Urinary bladder (tissue), 4 donors: ENCODE data around the gene EFR3B. TPM values are rescaled to one million over a fixed set of nuclear protein-coding genes. Genes with fewer than 3 reads are reported as not detected.
"Not testable (repeated sequence)": the region's sequence is repeated elsewhere in the genome, so short reads cannot be mapped to it uniquely, and the experiment has no call there.

ENCODE experiments used
- DNase-seq: peaks from one replicate; pipeline ENCODE4 v3.0.0-alpha.2; 2015; ENCODE audit errors: extremely low spot score
- H3K27ac ChIP-seq: one replicate; pipeline ENCODE4 v1.5.1; 2013; ENCODE audit warnings: low read depth, mild to moderate bottlenecking, moderate library complexity
- H3K36me3 ChIP-seq: one replicate; pipeline ENCODE4 v1.6.1; 2013; ENCODE audit warnings: mild to moderate bottlenecking, moderate library complexity; ENCODE audit not compliant: insufficient read depth
- H3K4me1 ChIP-seq: one replicate; pipeline ENCODE4 v1.6.1; 2013; ENCODE audit warnings: mild to moderate bottlenecking, moderate library complexity; ENCODE audit not compliant: insufficient read depth
- H3K4me3 ChIP-seq: one replicate; pipeline ENCODE4 v1.5.1; 2013; ENCODE audit warnings: low read depth, low read length
- WGBS: extraction: QIAGEN DNeasy Blood & Tissue Kit; methylation state at CpG from one replicate; pipeline ENCODE4 v1.1.7; 2013; 5-methylcytosine and 5-hydroxymethylcytosine counted together
- polyA plus RNA-seq: library from polyadenylated mRNA; stranded (reverse); fragments of 200-250 nt; gene quantifications from one replicate; pipeline ENCODE4 v1.2.3, GENCODE V29; 2013
- total RNA-seq: library from RNA; depleted of rRNA; stranded (reverse); fragments of >200 nt; gene quantifications from one replicate; pipeline ENCODE4 v1.2.3, GENCODE V29; 2014
- donor health status: healthy with polysubstance abuse.
- donor health status: healthy.

Gene EFR3B
- total and polyA plus RNA-seq, 2 donors = 0.51 to 3.8 TPM

DNA sequence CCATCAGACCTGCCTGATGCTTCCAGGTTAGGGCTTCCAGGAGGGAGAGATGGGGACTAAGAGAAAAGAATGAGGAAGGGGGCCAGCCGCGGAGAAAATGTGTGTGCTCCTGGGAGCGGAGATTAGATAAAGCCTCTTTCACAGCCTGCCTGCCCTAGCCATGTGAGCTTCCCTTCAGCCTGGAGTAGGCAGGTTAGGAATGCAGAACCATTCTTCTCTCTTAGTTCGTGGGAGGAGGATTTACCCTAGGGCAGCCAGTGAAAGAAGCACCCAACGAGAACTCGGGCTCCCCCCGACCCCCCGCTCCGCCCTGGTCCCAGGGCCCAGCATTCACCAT, 90.4 kb downstream of the EFR3B start:
- Histone ChIP-seq H3K36me3 (no peaks in the 10 kb centered on the region), H3K27ac (no peak overlapping the region), H3K4me1 (no peaks in the 10 kb centered on the region), H3K4me3 (no peak overlapping the region)
- WGBS = 63% methylated on average over 9 of the region's 9 CpGs
- no peak for DNase-seq

DNA sequence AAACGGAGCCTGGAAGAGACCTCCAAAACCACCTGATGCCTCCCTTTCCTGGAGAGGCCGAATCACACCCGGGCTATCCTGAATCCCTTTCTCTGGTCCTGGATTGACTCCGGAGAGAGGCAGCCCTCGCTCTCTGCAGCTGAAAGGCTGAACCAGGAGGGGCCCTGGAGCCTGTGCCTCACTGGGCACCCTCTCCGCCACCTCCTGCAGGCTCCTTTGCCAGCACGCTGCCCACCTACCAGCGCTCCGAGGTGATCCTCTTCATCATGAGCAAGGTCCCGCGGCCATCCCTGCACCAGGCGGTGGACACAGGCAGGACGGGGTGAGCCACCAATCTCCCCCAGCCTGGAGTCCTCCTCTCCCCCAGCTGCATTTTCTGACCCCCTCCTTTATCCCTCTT, 90.8 kb downstream of the EFR3B start:
- no peak for DNase-seq
- Histone ChIP-seq H3K27ac (no peak overlapping the region), H3K4me3 (no peak overlapping the region), H3K36me3 (no peaks in the 10 kb centered on the region), H3K4me1 (no peaks in the 10 kb centered on the region)
- 96% methylated on average over 13 of the region's 13 CpGs for WGBS

GRCh38 chr2:25140535-25140934, 98.7 kb downstream of the EFR3B start:
- H3K4me1 ChIP-seq, H3K4me3 ChIP-seq, H3K27ac ChIP-seq, DNase-seq, H3K36me3 ChIP-seq: not testable (repeated sequence)
- 96% methylated on average over 4 of the region's 4 CpGs for WGBS

DNA sequence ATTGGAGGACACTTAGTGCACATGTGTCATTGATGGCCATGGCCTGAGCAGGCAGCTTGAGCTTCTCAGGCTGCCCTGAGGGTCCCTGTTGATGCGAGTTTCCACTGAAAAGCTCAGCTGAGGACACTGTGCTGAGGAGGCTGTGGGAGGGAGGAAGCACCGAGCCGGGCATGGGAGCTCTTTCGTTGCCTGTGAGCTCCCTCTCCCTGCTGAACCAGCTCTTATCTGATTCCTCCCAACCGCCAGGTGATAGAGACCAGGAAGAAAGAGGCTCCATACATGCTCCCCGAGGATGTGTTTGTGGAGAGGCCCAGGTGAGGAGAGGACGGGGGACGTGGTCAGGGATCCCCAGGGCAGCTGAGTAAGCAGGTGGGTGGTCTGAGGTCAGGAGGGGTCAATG, 99.2 kb downstream of the EFR3B start:
- no peak for DNase-seq
- H3K4me3 ChIP-seq = no peak overlapping the region
- 77% methylated on average over 8 of the region's 8 CpGs for WGBS
- no peak overlapping the region for H3K27ac ChIP-seq
- no peaks in the 10 kb centered on the region for H3K4me1 ChIP-seq
- H3K36me3 ChIP-seq = no peaks in the 10 kb centered on the region

- DNase-seq = no peak
- WGBS = 88% methylated on average over 6 of the region's 6 CpGs
- no peak overlapping the region for H3K27ac ChIP-seq
Observed at GRCh38 chr2:25145803-25146202, 103.9 kb downstream of the EFR3B start.

DNA sequence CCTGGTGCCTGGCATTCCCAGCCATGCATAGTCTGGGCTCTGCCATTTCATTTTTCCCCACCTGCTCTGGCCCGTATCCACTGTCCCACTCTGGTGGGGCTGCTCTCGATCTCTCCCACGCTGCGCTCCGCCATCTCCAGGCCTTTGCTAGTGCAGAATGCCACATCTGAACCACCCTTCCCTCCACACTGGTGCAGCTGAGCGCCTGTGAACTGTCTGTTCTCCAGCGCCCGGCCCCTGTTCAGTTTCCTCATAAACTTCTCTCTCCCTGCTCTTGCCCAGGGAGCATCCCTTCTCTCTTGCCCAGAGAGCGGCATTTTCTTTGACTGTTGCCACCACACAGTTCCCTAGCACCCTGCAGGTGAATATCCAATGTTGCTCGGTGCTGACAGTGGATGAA, 105.0 kb downstream of the EFR3B start:
- no peaks in the 10 kb centered on the region for H3K36me3 ChIP-seq
- H3K4me1 ChIP-seq = no peaks in the 10 kb centered on the region
- no peak for DNase-seq
- no peak overlapping the region for H3K4me3 ChIP-seq
- no peak overlapping the region for H3K27ac ChIP-seq
- 95% methylated on average over 10 of the region's 10 CpGs for WGBS

More at GRCh38 chr2:25145803-25146202, 103.9 kb downstream of the EFR3B start:
- Histone ChIP-seq H3K4me1 (no peaks in the 10 kb centered on the region), H3K36me3 (no peaks in the 10 kb centered on the region), H3K4me3 (no peak overlapping the region)

DNA sequence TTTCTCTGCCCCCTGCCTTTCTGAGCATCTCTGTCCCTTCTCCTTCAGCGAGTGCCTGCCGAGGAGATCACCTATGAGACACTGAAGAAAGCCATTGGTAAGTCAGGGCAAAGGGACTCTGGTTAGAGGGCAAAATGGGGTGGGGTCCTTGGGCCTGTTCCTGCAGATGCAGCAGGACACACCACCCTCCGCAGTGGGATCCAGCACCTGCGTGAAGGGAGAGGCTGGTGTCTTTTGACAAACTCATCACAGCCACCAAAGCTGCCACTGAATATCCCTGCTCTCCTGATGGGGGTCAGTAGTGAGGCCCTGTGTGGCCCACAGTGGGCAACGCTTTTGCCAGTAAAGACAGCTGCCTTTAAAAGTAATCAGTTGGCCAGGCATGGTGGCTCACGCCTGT, 107.8 kb downstream of the EFR3B start:
- WGBS = 94% methylated on average over 6 of the region's 6 CpGs
- DNase-seq = no peak
- Histone ChIP-seq H3K4me3 (no peak overlapping the region), H3K4me1 (no peaks in the 10 kb centered on the region), H3K36me3 (no peaks in the 10 kb centered on the region), H3K27ac (no peak overlapping the region)

- not testable (repeated sequence) for H3K36me3 ChIP-seq, H3K4me1 ChIP-seq, H3K27ac ChIP-seq, DNase-seq, H3K4me3 ChIP-seq
- 92% methylated on average over 5 of the region's 5 CpGs for WGBS
Observed at GRCh38 chr2:25150993-25151392, 109.1 kb downstream of the EFR3B start.

- DNase-seq = no peak
- Histone ChIP-seq H3K27ac (no peak overlapping the region), H3K4me3 (no peak overlapping the region), H3K4me1 (no peaks in the 10 kb centered on the region), H3K36me3 (no peaks in the 10 kb centered on the region)
- 74% methylated on average over 12 of the region's 12 CpGs for WGBS
Observed at GRCh38 chr2:25151718-25152117, 109.8 kb downstream of the EFR3B start.

DNA sequence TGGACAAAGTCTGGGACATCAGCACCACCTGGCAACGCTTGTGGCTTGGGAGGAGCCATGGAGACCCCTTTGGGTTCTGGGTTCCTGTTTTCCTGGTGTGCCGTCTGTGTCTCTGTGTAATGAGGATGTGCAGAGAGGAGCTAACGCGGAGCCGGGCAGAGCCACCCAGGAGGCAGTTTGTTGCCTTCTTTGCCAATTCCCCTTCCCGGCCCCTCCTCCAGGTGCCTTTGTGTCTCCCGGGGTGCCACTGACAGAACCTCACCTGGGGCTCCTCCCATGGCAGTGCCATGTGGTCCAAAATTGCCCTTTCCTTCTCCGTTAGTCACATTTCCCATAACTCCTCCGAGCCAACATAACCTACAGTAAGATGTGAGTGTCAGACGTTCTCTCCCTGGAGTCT, 113.5 kb downstream of the EFR3B start:
- Histone ChIP-seq H3K4me3 (no peak overlapping the region), H3K4me1 (no peaks in the 10 kb centered on the region), H3K27ac (no peak overlapping the region), H3K36me3 (no peaks in the 10 kb centered on the region)
- no peak for DNase-seq
- WGBS = 92% methylated on average over 10 of the region's 10 CpGs

DNA sequence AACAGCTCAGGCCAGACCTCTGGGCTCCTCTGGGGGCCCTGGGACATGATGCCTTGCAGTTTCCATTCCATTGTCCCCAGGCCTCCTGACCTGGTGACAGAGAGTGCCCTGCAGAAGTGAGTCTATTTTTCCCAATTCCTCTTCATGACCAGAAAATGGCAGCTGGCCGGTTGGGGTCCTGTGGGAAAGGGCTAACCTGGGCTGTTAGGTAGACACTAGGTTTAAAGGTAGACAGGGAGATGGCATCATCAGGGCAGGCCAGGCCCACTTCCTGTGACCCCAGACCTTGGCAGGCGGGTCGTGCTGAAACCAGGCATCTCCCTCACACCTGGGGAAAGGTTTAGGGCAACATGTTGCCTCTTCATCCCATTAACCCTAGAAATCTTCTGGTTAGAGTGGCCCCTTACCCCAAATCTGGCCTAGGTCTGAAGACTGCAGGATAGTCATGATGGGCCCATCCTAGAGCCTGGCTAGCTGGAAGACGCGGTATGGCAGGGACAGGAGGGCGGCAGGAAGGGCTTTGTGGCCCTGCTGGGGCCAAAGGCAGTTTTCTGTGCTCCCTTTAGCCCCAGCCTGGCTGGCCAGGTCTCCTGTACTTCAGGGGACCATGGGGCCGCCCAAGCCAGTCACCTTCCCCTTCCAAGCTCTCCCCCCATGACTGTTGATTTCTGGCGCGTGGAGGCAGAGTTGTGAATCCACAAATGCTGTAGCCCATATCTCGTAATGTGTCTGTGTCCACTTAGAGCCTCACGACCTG, 116.4 kb downstream of the EFR3B start:
- WGBS = 96% methylated on average over 11 of the region's 11 CpGs
- DNase-seq = no peak
- Histone ChIP-seq H3K4me3 (no peak overlapping the region), H3K27ac (no peak overlapping the region), H3K36me3 (no peaks in the 10 kb centered on the region), H3K4me1 (no peaks in the 10 kb centered on the region)

GRCh38 chr2:25159949-25160348, 118.1 kb downstream of the EFR3B start:
- 48% methylated on average over 8 of the region's 8 CpGs for WGBS
- Histone ChIP-seq H3K4me3 (no peak overlapping the region), H3K36me3 (no peaks in the 10 kb centered on the region), H3K27ac (no peak overlapping the region), H3K4me1 (no peaks in the 10 kb centered on the region)
- no peak for DNase-seq

GRCh38 chr2:25160376-25160775, 118.5 kb downstream of the EFR3B start:
- WGBS = 91% methylated on average over 10 of the region's 10 CpGs
- DNase-seq = no peak
- no peak overlapping the region for H3K4me3 ChIP-seq

DNA sequence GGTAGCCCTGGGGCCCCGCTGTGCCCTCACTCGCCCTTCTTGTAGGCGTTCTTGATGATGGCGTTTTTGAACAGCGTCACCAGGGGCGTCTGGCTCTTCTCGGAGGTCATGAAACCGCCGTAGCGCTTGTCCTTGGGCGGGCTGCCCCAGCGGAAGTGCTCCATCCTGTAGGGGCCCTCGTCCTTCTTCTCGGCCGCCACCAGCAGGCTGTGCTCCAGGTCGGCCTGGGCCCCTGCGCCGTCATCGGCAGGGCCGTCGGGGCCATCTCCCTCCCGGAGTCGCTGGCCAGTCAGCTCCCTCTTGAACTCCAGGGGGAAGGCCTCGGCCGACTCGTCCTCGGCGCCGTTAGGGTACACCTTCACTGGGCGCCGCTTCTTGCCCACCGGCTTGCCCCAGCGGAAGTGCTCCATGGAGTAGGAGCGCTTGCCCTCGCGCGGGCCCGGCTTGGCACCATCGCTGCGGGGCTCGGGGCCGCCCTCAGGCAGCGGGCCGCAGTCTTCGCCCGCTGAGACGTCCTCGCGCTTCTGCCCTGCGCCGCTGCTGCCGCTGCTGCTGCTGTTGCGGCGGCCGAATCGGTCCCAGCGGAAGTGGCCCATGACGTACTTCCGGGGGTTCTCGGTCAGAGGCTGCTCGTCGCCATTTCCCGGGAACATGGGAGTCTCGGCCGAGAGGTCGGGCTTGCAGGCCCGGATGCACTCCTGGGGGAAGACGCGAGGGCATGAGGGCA, 119.3 kb downstream of the EFR3B start:
- WGBS = 53% methylated on average over 69 of the region's 69 CpGs
- H3K4me3 ChIP-seq = peak overlapping the region; percentile 40
- no peak overlapping the region for H3K27ac ChIP-seq
- no peaks in the 10 kb centered on the region for H3K4me1 ChIP-seq
- H3K36me3 ChIP-seq = no peaks in the 10 kb centered on the region
- DNase-seq = no peak

More at GRCh38 chr2:25160376-25160775, 118.5 kb downstream of the EFR3B start:
- no peaks in the 10 kb centered on the region for H3K36me3 ChIP-seq
- H3K4me1 ChIP-seq = no peaks in the 10 kb centered on the region
- H3K27ac ChIP-seq = no peak overlapping the region
